SK-N-SH (cell line): ENCODE measurements around the gene BRINP2. TPM values are rescaled to one million over a fixed set of nuclear protein-coding genes. Genes with fewer than 3 reads are reported as not detected.

Source experiments
- CTCF ChIA-PET: fragments of 300-600, 350-600 bp; formaldehyde crosslinking; extraction: SDS; loops from one replicate; lab custom pipeline; 2021; lab: Yijun Ruan, JAX
- POLR2A ChIA-PET: fragments of 350-600 bp; sonication (Branson Sonifier 250); formaldehyde crosslinking; extraction: SDS; loops from one replicate; lab custom pipeline; 2020; ENCODE audit warnings: antibody characterized with exemption, inconsistent platforms; lab: Yijun Ruan, JAX
- DNase-seq: peaks from one replicate; pipeline ENCODE4 v3.0.0; 2012
- H2AFZ ChIP-seq: fragments of 200-600 bp; sonication (generic); 2 replicates; pipeline ENCODE4 v1.8.1; 2016; ENCODE audit warnings: antibody characterized with exemption, mild to moderate bottlenecking, low read depth
- H3F3A ChIP-seq: fragments of 200-600 bp; sonication (generic); replicated peaks from 2 replicates; pipeline ENCODE3; 2016; ENCODE audit warnings: antibody characterized with exemption, mild to moderate bottlenecking; ENCODE audit not compliant: insufficient read depth
- H3K27ac ChIP-seq, 2 experiments: fragments of 200-500 bp in 1 of 2; fragments of 200-600 bp in 1 of 2; sonication (Bioruptor generic) in 1 of 2; sonication (generic), shearing (Covaris generic) in 1 of 2; 2 replicates each; pipeline versions ENCODE4 v1.5.1 to v1.6.1; 2014 to 2016; ENCODE audit warnings: low read depth in 2 of 2, inconsistent platforms in 1 of 2, low read length in 1 of 2, mild to moderate bottlenecking in 1 of 2, mixed read lengths in 1 of 2
- H3K27me3 ChIP-seq: fragments of 200-600 bp; sonication (generic), shearing (Covaris generic); 2 replicates; pipeline ENCODE4 v1.6.1; 2016; ENCODE audit warnings: mixed run types; ENCODE audit not compliant: insufficient read depth
- H3K36me3 ChIP-seq, 2 experiments: fragments of 200-500 bp in 1 of 2; fragments of 200-600 bp in 1 of 2; sonication (Bioruptor generic) in 1 of 2; sonication (generic) in 1 of 2; replicated peaks in 1 of 2; 2 replicates each; pipeline versions ENCODE3 to v1.5.1; 2014 to 2016; ENCODE audit warnings: low read length in 1 of 2, mild to moderate bottlenecking in 1 of 2; ENCODE audit not compliant: insufficient read depth in 2 of 2, control insufficient read depth in 1 of 2
- H3K4me1 ChIP-seq, 2 experiments: fragments of 200-500 bp in 1 of 2; fragments of 200-600 bp in 1 of 2; sonication (Bioruptor generic) in 1 of 2; sonication (generic), shearing (Covaris generic) in 1 of 2; 2 replicates each; pipeline versions ENCODE4 v1.5.1 to v1.6.1; 2014 to 2016; ENCODE audit warnings: low read depth in 1 of 2, low read length in 1 of 2, mixed run types in 1 of 2; ENCODE audit not compliant: insufficient read depth in 2 of 2, control insufficient read depth in 1 of 2
- H3K4me2 ChIP-seq: fragments of 200-600 bp; sonication (generic), shearing (Covaris generic); 2 replicates; pipeline ENCODE4 v1.6.1; 2017; ENCODE audit warnings: mixed run types
- H3K4me3 ChIP-seq, 2 experiments: fragments of 200-500 bp in 1 of 2; fragments of 200-600 bp in 1 of 2; sonication (Bioruptor generic) in 1 of 2; sonication (generic), shearing (Covaris generic) in 1 of 2; 2 replicates each; pipeline versions ENCODE4 v1.5.1 to v1.8.1; 2014 to 2016; ENCODE audit warnings: low read depth in 2 of 2, inconsistent platforms in 1 of 2, low read length in 1 of 2, mild to moderate bottlenecking in 1 of 2, mixed read lengths in 1 of 2, moderate library complexity in 1 of 2
- H3K79me2 ChIP-seq: fragments of 200-600 bp; sonication (generic); 2 replicates; pipeline ENCODE4 v1.8.1; 2017; ENCODE audit warnings: mild to moderate bottlenecking; ENCODE audit not compliant: insufficient read depth
- H3K9ac ChIP-seq: fragments of 200-600 bp; sonication (generic); 2 replicates; pipeline ENCODE4 v1.6.1; 2017; ENCODE audit warnings: mixed run types
- H3K9me2 ChIP-seq: fragments of 200-600 bp; sonication (generic); 2 replicates; pipeline ENCODE4 v1.6.1; 2017; ENCODE audit warnings: mixed run types
- H3K9me3 ChIP-seq: fragments of 200-600 bp; sonication (generic); 2 replicates; pipeline ENCODE4 v1.6.1; 2017; ENCODE audit warnings: mixed run types, mild to moderate bottlenecking, moderate library complexity
- H4K20me1 ChIP-seq: fragments of 200-600 bp; sonication (generic); 2 replicates; pipeline ENCODE4 v1.6.1; 2017; ENCODE audit warnings: mild to moderate bottlenecking, mixed run types; ENCODE audit not compliant: insufficient read depth
- CHD2 ChIP-seq: fragments of 150-350 bp; IDR thresholded peaks from 2 replicates; pipeline ENCODE4 v1.6.1; 2018; ENCODE audit warnings: low read length; ENCODE audit not compliant: partially characterized antibody
- CTCF ChIP-seq: fragments of 200-600 bp; sonication (generic); IDR thresholded peaks from 2 replicates; pipeline ENCODE4 v1.6.1; 2017; ENCODE audit warnings: antibody characterized with exemption, mild to moderate bottlenecking, moderate library complexity
- ELF1 ChIP-seq: IDR thresholded peaks from 2 replicates; pipeline ENCODE4 v1.4.0; 2012
- EP300 ChIP-seq, 2 experiments: IDR thresholded peaks; 2 replicates each; pipeline versions ENCODE4 v1.4.0 to v1.6.1; 2012; ENCODE audit warnings: borderline replicate concordance in 1 of 2, low read depth in 1 of 2, low read length in 1 of 2
- EZH2phosphoT487 ChIP-seq: fragments of 200-600 bp; sonication (generic); IDR thresholded peaks from 2 replicates; pipeline ENCODE4 v1.6.1; 2017; ENCODE audit warnings: low read depth, mixed run types, mild to moderate bottlenecking, antibody characterized with exemption, moderate library complexity, borderline replicate concordance
- JUND ChIP-seq: IDR thresholded peaks from 2 replicates; pipeline ENCODE4 v1.4.0; 2012
- MAX ChIP-seq: IDR thresholded peaks from 2 replicates; pipeline ENCODE4 v1.4.0; 2012; ENCODE audit warnings: low read depth
- MXI1 ChIP-seq: IDR thresholded peaks from 2 replicates; pipeline ENCODE4 v1.6.1; 2012; ENCODE audit warnings: mild to moderate bottlenecking, low read depth, low read length, improper control_type of control experiment
- RCOR1 ChIP-seq: fragments of 150-350 bp; IDR thresholded peaks from 2 replicates; pipeline ENCODE4 v1.6.1; 2017; ENCODE audit warnings: antibody characterized with exemption, low read length
- REST ChIP-seq: IDR thresholded peaks from 2 replicates; pipeline ENCODE4 v1.6.1; 2012; ENCODE audit warnings: mild to moderate bottlenecking, low read depth, low read length, moderate library complexity
- RFX5 ChIP-seq: IDR thresholded peaks from 2 replicates; pipeline ENCODE4 v1.6.1; 2012; ENCODE audit warnings: mild to moderate bottlenecking, improper control_type of control experiment, low read length
- SIN3A ChIP-seq: IDR thresholded peaks from 2 replicates; pipeline ENCODE4 v1.6.1; 2012; ENCODE audit warnings: low read depth, mild to moderate bottlenecking, low read length, moderate library complexity, borderline replicate concordance
- SMC3 ChIP-seq: IDR thresholded peaks from 2 replicates; pipeline ENCODE4 v1.6.1; 2012; ENCODE audit warnings: low read depth, low read length, improper control_type of control experiment
- TCF12 ChIP-seq: IDR thresholded peaks from 2 replicates; pipeline ENCODE4 v1.4.0; 2012
- USF1 ChIP-seq: IDR thresholded peaks from 2 replicates; pipeline ENCODE4 v1.4.0; 2012; ENCODE audit warnings: low read depth, borderline replicate concordance
- USF2 ChIP-seq: fragments of 150-350 bp; IDR thresholded peaks from 2 replicates; pipeline ENCODE4 v1.6.1; 2017; ENCODE audit warnings: antibody characterized with exemption, low read length, low read depth, borderline replicate concordance
- YY1 ChIP-seq: IDR thresholded peaks from 2 replicates; pipeline ENCODE4 v1.4.0; 2012; ENCODE audit warnings: low read depth, mild to moderate bottlenecking
- WGBS: methylation state at CpG from one replicate; pipeline ENCODE4 v1.1.6; 2017; ENCODE audit warnings: low lambda C conversion rate; 5-methylcytosine and 5-hydroxymethylcytosine counted together
- polyA plus RNA-seq, 3 experiments: library from polyadenylated mRNA; depleted of rRNA; stranded (reverse); fragments of >200 nt; gene quantifications; 2 replicates each; pipeline ENCODE4 v1.2.3, GENCODE V29; 2012

The BRINP2 gene
- polyA plus RNA-seq, 1 of the 3 experiments (the other 2 are of a cell fraction): 0.12 TPM

GRCh38 chr1:177257128-177257527 lies 86.4 kb downstream of the BRINP2 start:
- Histone ChIP-seq H3K36me3 (peaks cover 0 to 8% of the 10 kb centered on the region in 2 experiments), H3F3A (no peaks in the 10 kb centered on the region), H3K4me2 (no peak overlapping the region), H4K20me1 (no peaks in the 10 kb centered on the region), H3K79me2 (no peaks in the 10 kb centered on the region), H3K9me3 (no peaks in the 10 kb centered on the region), H3K9me2 (no peaks in the 10 kb centered on the region), H3K27ac (no peak overlapping the region), H3K9ac (no peak overlapping the region), H2AFZ (no peak overlapping the region), H3K4me1 (no peaks in the 10 kb centered on the region; a peak in 2 of 4 replicates), H3K27me3 (no peaks in the 10 kb centered on the region), H3K4me3 (no peak overlapping the region)
- CTCF ChIA-PET: interaction anchor here (1.0 to 1.4 kb wide), 4 partner anchors 11 to 35 kb away, joined by 3 to 4 read pairs (median 3); no protein-coding TSS in a partner anchor
- POLR2A ChIA-PET: no interaction called here
- DNase-seq: no peak
- 63% methylated on average over 11 of the region's 11 CpGs for WGBS
- TF ChIP-seq RCOR1: no peak
- TF ChIP-seq RFX5: no peak
- no peak for TF ChIP-seq ELF1
- no peak for TF ChIP-seq TCF12
- no peak for TF ChIP-seq SMC3
- TF ChIP-seq SIN3A: no peak
- TF ChIP-seq EZH2phosphoT487: no peak
- no peak for TF ChIP-seq MXI1
- no peak for TF ChIP-seq EP300 (IDR thresholded peaks at IDR 0.05; ENCODE audit: borderline replicate concordance in 1 of 2, low read depth in 1 of 2, low read length in 1 of 2)
- TF ChIP-seq MAX: no peak
- no peak for TF ChIP-seq REST
- no peak for TF ChIP-seq USF2
- TF ChIP-seq YY1: no peak
- no peak for TF ChIP-seq CTCF
- no peak for TF ChIP-seq CHD2
- TF ChIP-seq USF1: no peak
- TF ChIP-seq JUND: no peak
